ENCODE results near the gene GGTLC1.

DNA sequence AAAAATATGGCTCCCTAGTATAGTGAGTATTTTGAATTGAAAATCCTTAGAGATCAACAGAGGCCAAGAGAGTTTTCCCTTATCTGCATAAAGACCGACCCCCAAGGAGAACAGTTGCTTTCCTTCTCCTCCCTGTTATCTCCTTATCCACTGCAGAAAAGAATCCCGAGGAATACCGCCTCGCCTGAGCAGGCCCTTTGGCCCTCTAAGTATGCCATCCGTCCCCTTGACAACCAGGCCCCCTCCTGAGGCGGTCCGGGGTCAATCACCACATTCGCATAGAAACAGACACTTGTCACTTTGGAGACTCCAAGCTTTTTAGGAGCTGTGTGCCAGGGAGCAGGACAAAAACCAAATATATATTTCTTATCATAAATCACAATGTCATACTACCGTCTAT lies 15.9 kb upstream of the GGTLC1 start:
- TF ChIP-seq, protein P1, sequence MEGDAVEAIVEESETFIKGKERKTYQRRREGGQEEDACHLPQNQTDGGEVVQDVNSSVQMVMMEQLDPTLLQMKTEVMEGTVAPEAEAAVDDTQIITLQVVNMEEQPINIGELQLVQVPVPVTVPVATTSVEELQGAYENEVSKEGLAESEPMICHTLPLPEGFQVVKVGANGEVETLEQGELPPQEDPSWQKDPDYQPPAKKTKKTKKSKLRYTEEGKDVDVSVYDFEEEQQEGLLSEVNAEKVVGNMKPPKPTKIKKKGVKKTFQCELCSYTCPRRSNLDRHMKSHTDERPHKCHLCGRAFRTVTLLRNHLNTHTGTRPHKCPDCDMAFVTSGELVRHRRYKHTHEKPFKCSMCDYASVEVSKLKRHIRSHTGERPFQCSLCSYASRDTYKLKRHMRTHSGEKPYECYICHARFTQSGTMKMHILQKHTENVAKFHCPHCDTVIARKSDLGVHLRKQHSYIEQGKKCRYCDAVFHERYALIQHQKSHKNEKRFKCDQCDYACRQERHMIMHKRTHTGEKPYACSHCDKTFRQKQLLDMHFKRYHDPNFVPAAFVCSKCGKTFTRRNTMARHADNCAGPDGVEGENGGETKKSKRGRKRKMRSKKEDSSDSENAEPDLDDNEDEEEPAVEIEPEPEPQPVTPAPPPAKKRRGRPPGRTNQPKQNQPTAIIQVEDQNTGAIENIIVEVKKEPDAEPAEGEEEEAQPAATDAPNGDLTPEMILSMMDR (IDR thresholded peaks at IDR 0.05) = no peak
- TF ChIP-seq POLR2AphosphoS5 (IDR thresholded peaks at IDR 0.05) (no peak), EP300 (IDR thresholded peaks at IDR 0.05) (no peak), POLR2A (IDR thresholded peaks at IDR 0.05; ENCODE audit: low read depth) (no peak)
